SU-DHL-6 (cell line): ENCODE data around the gene SAFB2.

Experiments
- EZH2phosphoT487 ChIP-seq: fragments of 200-600 bp; sonication (generic), shearing (Covaris generic); conservative IDR thresholded peaks from 2 replicates; pipeline ENCODE4 v1.6.1; 2018; ENCODE audit warnings: mild to moderate bottlenecking, antibody characterized with exemption, low read length, moderate library complexity, mixed read lengths
- TF ChIP-seq, protein P1 (sequence below): fragments of 200-600 bp; sonication (generic); IDR thresholded peaks from one replicate; pipeline ENCODE4 v1.5.1; 2017; ENCODE audit warnings: antibody characterized with exemption, mild to moderate bottlenecking, low read length, moderate library complexity; ENCODE audit not compliant: insufficient read depth, poor library complexity, severe bottlenecking

DNA sequence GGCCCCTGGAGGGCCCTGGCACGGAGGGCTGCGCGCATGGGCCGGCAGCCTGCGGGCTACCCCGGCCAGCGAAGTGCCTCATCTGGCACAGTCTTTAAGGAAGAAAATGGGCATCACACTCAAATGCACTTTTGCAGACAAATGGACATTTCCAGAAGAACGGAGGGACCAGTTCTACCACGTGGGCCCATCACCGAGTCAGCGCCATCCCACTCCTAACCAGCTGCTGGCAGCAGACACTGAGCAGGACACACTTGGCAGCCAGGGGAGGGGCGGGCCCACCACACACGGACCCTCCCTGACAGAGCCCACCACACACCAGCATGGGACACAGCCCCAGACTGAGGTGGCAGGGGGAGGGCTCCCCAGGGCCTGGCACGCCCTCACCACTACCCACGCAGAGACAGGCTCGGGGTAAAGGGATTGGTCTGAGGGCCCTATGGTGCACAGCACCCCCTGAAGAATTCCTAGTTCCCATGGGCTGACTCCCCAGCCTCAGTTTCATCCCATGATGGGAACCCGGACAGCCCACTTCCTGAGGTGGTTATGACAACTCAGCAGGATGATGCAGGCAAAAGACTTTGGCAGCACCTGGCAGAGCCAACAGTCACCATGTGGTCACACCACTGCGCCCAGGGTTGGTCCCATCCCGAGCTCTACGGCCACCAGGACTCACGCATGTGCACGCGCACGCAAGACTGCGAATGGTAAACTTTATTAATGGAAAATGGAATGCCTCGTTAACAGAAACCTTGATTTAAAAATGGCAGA is 36.1 kb downstream of the SAFB2 start:
- TF ChIP-seq, protein P1, sequence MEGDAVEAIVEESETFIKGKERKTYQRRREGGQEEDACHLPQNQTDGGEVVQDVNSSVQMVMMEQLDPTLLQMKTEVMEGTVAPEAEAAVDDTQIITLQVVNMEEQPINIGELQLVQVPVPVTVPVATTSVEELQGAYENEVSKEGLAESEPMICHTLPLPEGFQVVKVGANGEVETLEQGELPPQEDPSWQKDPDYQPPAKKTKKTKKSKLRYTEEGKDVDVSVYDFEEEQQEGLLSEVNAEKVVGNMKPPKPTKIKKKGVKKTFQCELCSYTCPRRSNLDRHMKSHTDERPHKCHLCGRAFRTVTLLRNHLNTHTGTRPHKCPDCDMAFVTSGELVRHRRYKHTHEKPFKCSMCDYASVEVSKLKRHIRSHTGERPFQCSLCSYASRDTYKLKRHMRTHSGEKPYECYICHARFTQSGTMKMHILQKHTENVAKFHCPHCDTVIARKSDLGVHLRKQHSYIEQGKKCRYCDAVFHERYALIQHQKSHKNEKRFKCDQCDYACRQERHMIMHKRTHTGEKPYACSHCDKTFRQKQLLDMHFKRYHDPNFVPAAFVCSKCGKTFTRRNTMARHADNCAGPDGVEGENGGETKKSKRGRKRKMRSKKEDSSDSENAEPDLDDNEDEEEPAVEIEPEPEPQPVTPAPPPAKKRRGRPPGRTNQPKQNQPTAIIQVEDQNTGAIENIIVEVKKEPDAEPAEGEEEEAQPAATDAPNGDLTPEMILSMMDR: no peak
- no peak for TF ChIP-seq EZH2phosphoT487
